Gastroesophageal sphincter (tissue), 4 donors: Measurements from ENCODE around the gene RASGRP3. TPM values are rescaled to one million over a fixed set of nuclear protein-coding genes. Genes with fewer than 3 reads are reported as not detected.

Experiments used
- ATAC-seq: fragments of 150-250 bp; one replicate; pipeline ENCODE4 v1.9.1; 2016; ENCODE audit warnings: mild to moderate bottlenecking, moderate library complexity
- H3K27ac ChIP-seq, 4 donors: fragments of 200-600 bp; sonication (generic) in 3 of 4; 1 replicate in 3 of 4; 2 replicates in 1 of 4; pipeline ENCODE4 v1.5.1; 2016 to 2019
- H3K27me3 ChIP-seq: fragments of 200-600 bp; sonication (generic); one replicate; pipeline ENCODE4 v1.5.1; 2019
- H3K36me3 ChIP-seq, 2 donors: fragments of 200-600 bp; sonication (generic); one replicate each; pipeline ENCODE4 v1.5.1; 2019; ENCODE audit warnings: control low read depth in 1 of 2
- H3K4me1 ChIP-seq, 3 donors: fragments of 200-600 bp; sonication (generic); 1 replicate in 2 of 3; 2 replicates in 1 of 3; pipeline ENCODE4 v1.5.1; 2016 to 2019; ENCODE audit warnings: control low read depth in 2 of 3
- H3K4me3 ChIP-seq, 2 donors: fragments of 200-600 bp; sonication (generic); one replicate each; pipeline ENCODE4 v1.5.1; 2019; ENCODE audit warnings: mild to moderate bottlenecking in 1 of 2, moderate library complexity in 1 of 2
- H3K9me3 ChIP-seq, 3 donors: fragments of 200-600 bp; sonication (generic); one replicate each; pipeline ENCODE4 v1.5.1; 2017 to 2019; ENCODE audit warnings: control low read depth in 2 of 3
- CTCF ChIP-seq, 4 experiments: fragments of 200-600 bp in 2 of 4; fragments of 450-650 bp in 2 of 4; sonication (generic) in 1 of 4; IDR thresholded peaks; one replicate each; pipeline ENCODE4 v1.5.1; 2017 to 2019; ENCODE audit warnings: antibody characterized with exemption in 4 of 4, mild to moderate bottlenecking in 2 of 4, moderate library complexity in 2 of 4
- EP300 ChIP-seq: sonication (generic); formaldehyde crosslinking; IDR thresholded peaks from one replicate; pipeline ENCODE4 v1.6.1; 2017; ENCODE audit warnings: antibody characterized with exemption, mild to moderate bottlenecking
- POLR2A ChIP-seq, 2 donors: fragments of 450-650 bp; IDR thresholded peaks; one replicate each; pipeline ENCODE4 v1.6.1; 2017; ENCODE audit warnings: antibody characterized with exemption in 2 of 2, mild to moderate bottlenecking in 2 of 2, moderate library complexity in 1 of 2
- POLR2AphosphoS5 ChIP-seq: sonication (generic); formaldehyde crosslinking; IDR thresholded peaks from one replicate; pipeline ENCODE4 v1.6.1; 2017; ENCODE audit warnings: antibody characterized with exemption
- WGBS, 2 donors: methylation state at CpG; one replicate each; pipeline ENCODE4 v1.1.5; 2018; ENCODE audit warnings: low coverage in 1 of 2; 5-methylcytosine and 5-hydroxymethylcytosine counted together
- small RNA-seq, 4 donors: library from RNA; depleted of rRNA; stranded (forward); fragments of <200 nt; gene quantifications; one replicate each; pipeline ENCODE3, GENCODE V24; 2016
- total RNA-seq, 4 donors: library from RNA; depleted of rRNA; stranded (reverse); fragments of >200 nt; gene quantifications; one replicate each; pipeline ENCODE4 v1.1.0, GENCODE V29; 2016

The RASGRP3 gene
- total RNA-seq, 4 donors from 2014 or later, result 2.6 to 23.3 (median 8.3) TPM

GRCh38 chr2:33607251-33607721 lies 130.8 kb downstream of the RASGRP3 start:
- Histone ChIP-seq H3K36me3 (no peaks in the 10 kb centered on the region), H3K4me3 (no peak overlapping the region), H3K4me1 (peaks cover 0 to 14% (median 0%) of the 10 kb centered on the region in 3 donors), H3K9me3 (no peaks in the 10 kb centered on the region), H3K27me3 (no peaks in the 10 kb centered on the region), H3K27ac (no peak overlapping the region)
- no peak for TF ChIP-seq EP300
- no peak for TF ChIP-seq POLR2A (IDR thresholded peaks at IDR 0.05)
- TF ChIP-seq POLR2AphosphoS5, result no peak
- TF ChIP-seq CTCF (IDR thresholded peaks at IDR 0.05), result no peak
- 28 to 65% methylated on average over 2 of the region's 4 CpGs for WGBS, 2 donors
- ATAC-seq, result no peak

DNA sequence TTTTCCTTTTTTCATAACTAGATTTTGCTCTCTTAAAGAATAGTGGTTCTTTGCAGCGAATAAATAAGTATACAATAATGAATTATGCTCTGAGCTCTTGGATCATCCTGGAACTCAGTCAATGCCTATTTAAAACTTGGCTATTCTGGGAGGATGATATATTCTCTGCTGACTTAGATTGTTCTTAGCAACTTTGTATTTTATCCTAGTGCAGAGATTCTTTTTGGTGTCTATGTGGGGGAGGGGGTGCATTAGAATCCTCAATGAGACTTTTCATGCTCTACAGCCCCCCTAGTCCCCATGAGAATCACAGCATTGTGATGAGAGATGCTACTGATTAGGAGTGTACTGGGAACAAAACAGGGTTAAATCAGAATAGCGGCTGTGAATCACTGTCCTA lies 131.5 kb downstream of the RASGRP3 start:
- Histone ChIP-seq H3K27ac (no peak overlapping the region), H3K36me3 (no peaks in the 10 kb centered on the region), H3K4me1 (peaks cover 0 to 14% (median 0%) of the 10 kb centered on the region in 3 donors), H3K4me3 (no peak overlapping the region), H3K27me3 (no peaks in the 10 kb centered on the region), H3K9me3 (no peaks in the 10 kb centered on the region)
- TF ChIP-seq CTCF (IDR thresholded peaks at IDR 0.05) (no peak), EP300 (no peak), POLR2A (IDR thresholded peaks at IDR 0.05) (no peak), POLR2AphosphoS5 (no peak)
- no peak for ATAC-seq
- 29 to 38% methylated on average over 2 of the region's 2 CpGs for WGBS, 2 donors

DNA sequence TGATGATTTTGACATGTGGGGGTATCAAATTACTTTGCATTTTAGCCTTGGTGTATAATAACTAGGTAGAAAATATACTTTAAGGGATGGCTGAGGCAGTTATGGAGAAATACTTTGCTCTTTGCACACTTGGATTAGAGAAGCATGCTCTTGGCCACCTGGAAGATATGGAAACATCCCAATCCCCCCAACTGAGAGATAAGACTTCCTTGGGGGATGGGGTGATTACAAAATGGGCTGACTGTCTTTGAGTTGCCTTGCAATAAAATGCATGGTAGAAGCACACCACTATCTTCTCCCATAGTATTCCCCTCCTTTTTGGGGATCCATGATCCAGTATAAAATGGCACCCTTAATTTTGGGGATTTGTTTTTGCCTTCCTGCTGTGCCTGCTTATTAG lies 137.7 kb downstream of the RASGRP3 start:
- Histone ChIP-seq H3K27ac (no peak overlapping the region), H3K9me3 (no peaks in the 10 kb centered on the region), H3K4me1 (no peaks in the 10 kb centered on the region), H3K36me3 (no peaks in the 10 kb centered on the region), H3K27me3 (no peaks in the 10 kb centered on the region), H3K4me3 (no peak overlapping the region)
- no peak for TF ChIP-seq EP300
- TF ChIP-seq POLR2A (IDR thresholded peaks at IDR 0.05), result no peak
- no peak for TF ChIP-seq POLR2AphosphoS5
- TF ChIP-seq CTCF (IDR thresholded peaks at IDR 0.05), result no peak
- no peak for ATAC-seq

Small RNA genes lying within 50 kb of the gene (small RNA-seq; reads per million reads assigned to genes)
- 0 reads per million in 4 donors for gene ATP6V0E1P3

Other genes starting within 250 kb of the RASGRP3 start
- gene FAM98A, start 122.7 kb downstream of the RASGRP3 start, total RNA-seq, result 10 to 100 TPM; 27.8 to 54.8 (median 43.1) TPM